ENCODE results near the gene ATOH8. TPM values are rescaled to one million over a fixed set of nuclear protein-coding genes. Genes with fewer than 3 reads are reported as not detected.
A peak's percentile ranks its signal among the peaks of the same experiment; 100 is the strongest.

Gene ATOH8
- polyA plus RNA-seq, 1 donor (not counting 4 experiments of a cell fraction or from before 2014, with no cell fraction given) = not detected

DNA sequence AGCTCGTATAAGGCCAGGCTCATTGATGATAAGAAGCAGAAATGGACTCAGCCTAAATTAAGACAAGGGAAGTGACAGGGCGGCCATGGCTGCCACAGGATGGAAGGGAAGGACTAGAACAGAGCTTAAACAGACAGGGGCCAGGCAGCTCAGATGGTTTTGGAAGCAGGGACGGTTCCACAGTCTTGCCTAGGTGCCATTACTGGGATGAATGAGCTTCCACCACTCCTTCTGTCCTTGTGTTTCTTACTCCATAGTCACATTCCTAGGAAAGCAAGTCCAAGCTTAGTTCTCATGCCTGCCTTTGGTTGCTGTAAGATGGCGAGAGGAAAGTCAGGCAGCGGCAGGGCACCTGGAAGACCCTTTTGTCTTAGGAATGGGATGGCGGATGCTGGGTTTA lies 47.7 kb upstream of the ATOH8 start:
- H4K20me1 ChIP-seq (ENCODE audit: control insufficient read depth, extremely low read depth, insufficient read depth, low read length) = no peaks in the 10 kb centered on the region
- H3K36me3 ChIP-seq (ENCODE audit: control insufficient read depth in 2 of 2, extremely low read depth in 1 of 2, insufficient read depth in 2 of 2, low read length in 2 of 2) = no peaks in the 10 kb centered on the region
- H3K9me1 ChIP-seq (ENCODE audit: control insufficient read depth, extremely low read depth, insufficient read depth, low read length) = no peaks in the 10 kb centered on the region
- peaks cover 13% of the 10 kb centered on the region for H3K27me3 ChIP-seq (ENCODE audit: control insufficient read depth, extremely low read depth, insufficient read depth, low read length)
- H2AFZ ChIP-seq (ENCODE audit: control insufficient read depth, low read length) = no peak overlapping the region
- no peak for DNase-seq (ENCODE audit: low read depth, low spot score)
- no peak for FAIRE-seq
- H3K79me2 ChIP-seq (ENCODE audit: control insufficient read depth, insufficient read depth, low read length) = no peaks in the 10 kb centered on the region
- H3K9ac ChIP-seq (ENCODE audit: control insufficient read depth, extremely low read depth, insufficient read depth, low read length) = no peak overlapping the region
- dilution Hi-C loops (cut with MboI; ENCODE audit: extremely low pct_ligation_motif_present, low sequenced_read_pairs) = loop anchor here (25.0 kb wide), 1 partner anchor 106 kb away; no protein-coding TSS in a partner anchor
- no peak for TF ChIP-seq EZH2 (IDR thresholded peaks at IDR 0.05; ENCODE audit: low read length)
- TF ChIP-seq CTCF (optimal IDR thresholded peaks at IDR 0.05 in 1 of 3, IDR thresholded peaks at IDR 0.05 in 1 of 3, conservative IDR thresholded peaks at IDR 0.05 in 1 of 3; ENCODE audit: extremely low read depth in 1 of 3, insufficient read depth in 2 of 3, low read length in 3 of 3) = no peak
- H3K4me2 ChIP-seq (ENCODE audit: control insufficient read depth, extremely low read depth, insufficient read depth, low read depth, low read length) = peak overlapping the region; percentile 57
- no peak overlapping the region for H3K27ac ChIP-seq (ENCODE audit: control insufficient read depth, insufficient read depth, low read length)
- H3K4me3 ChIP-seq (ENCODE audit: control insufficient read depth in 2 of 3, extremely low read depth in 1 of 3, insufficient read depth in 2 of 3, low read depth in 1 of 3, low read length in 3 of 3) = no peak overlapping the region
- peaks cover 28% of the 10 kb centered on the region for H3K4me1 ChIP-seq (ENCODE audit: control insufficient read depth, extremely low read depth, insufficient read depth, low read length)
- no peaks in the 10 kb centered on the region for H3K9me3 ChIP-seq (ENCODE audit: control insufficient read depth, low read depth, low read length)

GRCh38 chr2:85706599-85707296 lies 47.0 kb upstream of the ATOH8 start:
- no peak for TF ChIP-seq CTCF (optimal IDR thresholded peaks at IDR 0.05 in 1 of 3, IDR thresholded peaks at IDR 0.05 in 1 of 3, conservative IDR thresholded peaks at IDR 0.05 in 1 of 3; ENCODE audit: extremely low read depth in 1 of 3, insufficient read depth in 2 of 3, low read length in 3 of 3)
- TF ChIP-seq EZH2 (IDR thresholded peaks at IDR 0.05; ENCODE audit: low read length) = no peak
- dilution Hi-C loops (cut with MboI; ENCODE audit: extremely low pct_ligation_motif_present, low sequenced_read_pairs) = loop anchor here (25.0 kb wide), 1 partner anchor 106 kb away; no protein-coding TSS in a partner anchor
- no peaks in the 10 kb centered on the region for H3K9me3 ChIP-seq (ENCODE audit: control insufficient read depth, low read depth, low read length)

More at GRCh38 chr2:85706599-85707296, 47.0 kb upstream of the ATOH8 start:
- Histone ChIP-seq H3K36me3 (ENCODE audit: control insufficient read depth in 2 of 2, extremely low read depth in 1 of 2, insufficient read depth in 2 of 2, low read length in 2 of 2) (no peaks in the 10 kb centered on the region), H3K9me1 (ENCODE audit: control insufficient read depth, extremely low read depth, insufficient read depth, low read length) (no peaks in the 10 kb centered on the region), H4K20me1 (ENCODE audit: control insufficient read depth, extremely low read depth, insufficient read depth, low read length) (no peaks in the 10 kb centered on the region), H3K4me1 (ENCODE audit: control insufficient read depth, extremely low read depth, insufficient read depth, low read length) (peaks cover 24% of the 10 kb centered on the region), H2AFZ (ENCODE audit: control insufficient read depth, low read length) (no peak overlapping the region), H3K27ac (ENCODE audit: control insufficient read depth, insufficient read depth, low read length) (no peak overlapping the region), H3K4me2 (ENCODE audit: control insufficient read depth, extremely low read depth, insufficient read depth, low read depth, low read length) (no peak overlapping the region), H3K4me3 (ENCODE audit: control insufficient read depth in 2 of 3, extremely low read depth in 1 of 3, insufficient read depth in 2 of 3, low read depth in 1 of 3, low read length in 3 of 3) (no peak overlapping the region), H3K9ac (ENCODE audit: control insufficient read depth, extremely low read depth, insufficient read depth, low read length) (no peak overlapping the region), H3K27me3 (ENCODE audit: control insufficient read depth, extremely low read depth, insufficient read depth, low read length) (peaks cover 19% of the 10 kb centered on the region), H3K79me2 (ENCODE audit: control insufficient read depth, insufficient read depth, low read length) (no peaks in the 10 kb centered on the region)
- DNase-seq (ENCODE audit: low read depth, low spot score) = no peak
- no peak for FAIRE-seq
